ENCODE results near the gene BLACAT1.
"Not testable (repeated sequence)": the region's sequence is repeated elsewhere in the genome, so short reads cannot be mapped to it uniquely, and the experiment has no call there.

The BLACAT1 gene

DNA sequence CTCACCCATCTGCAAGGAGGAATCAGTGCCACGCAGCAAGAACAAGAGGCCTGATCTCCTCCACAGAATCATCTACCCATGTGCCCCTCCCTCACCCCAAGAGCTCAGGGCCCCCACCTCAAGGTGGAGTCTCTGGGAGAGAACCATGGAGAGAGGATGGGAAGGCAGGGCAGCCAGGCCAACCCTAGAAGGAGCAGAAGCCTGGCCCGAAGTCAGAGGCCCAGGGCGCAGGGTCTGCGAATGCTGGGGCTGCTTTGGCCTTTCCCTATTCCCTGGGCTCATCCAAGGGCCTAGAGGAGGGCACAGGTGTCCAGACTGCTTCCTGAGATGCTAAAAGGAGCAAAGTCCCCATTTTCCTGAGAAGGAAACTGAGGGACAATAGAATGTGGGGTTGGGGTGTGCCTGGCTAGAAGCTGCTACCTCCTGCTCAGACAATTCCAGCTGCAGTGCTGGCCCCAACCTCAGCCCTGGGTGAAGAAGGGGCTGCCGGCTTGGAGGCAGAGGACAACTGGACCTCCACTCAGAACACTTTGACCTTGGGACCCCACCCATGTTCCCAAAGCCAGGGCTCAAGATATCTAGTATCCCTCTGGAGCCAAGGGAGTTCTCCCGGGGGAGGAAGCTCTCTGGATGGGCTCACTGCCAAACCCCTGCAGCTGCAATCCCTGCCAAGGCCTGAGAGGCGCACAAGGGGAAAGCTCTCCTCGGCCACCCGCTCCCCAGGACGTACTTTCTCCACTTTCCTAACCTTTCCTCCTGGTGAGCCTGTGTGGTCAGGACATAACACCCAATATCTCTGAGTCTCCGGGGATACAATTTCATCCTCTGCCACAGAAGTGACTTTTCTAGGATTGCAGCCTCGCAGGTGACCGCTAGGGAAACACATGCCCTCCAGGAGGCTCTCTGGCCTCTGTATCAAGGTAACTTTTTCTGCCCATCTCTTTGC lies 17.4 kb downstream of the BLACAT1 start:
- DNase-seq = peak; percentile 50 to 60

- no peak for DNase-seq
These were observed 18.3 kb downstream of the BLACAT1 start for GRCh38 chr1:205437570-205437969.

GRCh38 chr1:205436776-205437410 lies 19.0 kb downstream of the BLACAT1 start:
- DNase-seq = peak; percentile 60 to 61

DNA sequence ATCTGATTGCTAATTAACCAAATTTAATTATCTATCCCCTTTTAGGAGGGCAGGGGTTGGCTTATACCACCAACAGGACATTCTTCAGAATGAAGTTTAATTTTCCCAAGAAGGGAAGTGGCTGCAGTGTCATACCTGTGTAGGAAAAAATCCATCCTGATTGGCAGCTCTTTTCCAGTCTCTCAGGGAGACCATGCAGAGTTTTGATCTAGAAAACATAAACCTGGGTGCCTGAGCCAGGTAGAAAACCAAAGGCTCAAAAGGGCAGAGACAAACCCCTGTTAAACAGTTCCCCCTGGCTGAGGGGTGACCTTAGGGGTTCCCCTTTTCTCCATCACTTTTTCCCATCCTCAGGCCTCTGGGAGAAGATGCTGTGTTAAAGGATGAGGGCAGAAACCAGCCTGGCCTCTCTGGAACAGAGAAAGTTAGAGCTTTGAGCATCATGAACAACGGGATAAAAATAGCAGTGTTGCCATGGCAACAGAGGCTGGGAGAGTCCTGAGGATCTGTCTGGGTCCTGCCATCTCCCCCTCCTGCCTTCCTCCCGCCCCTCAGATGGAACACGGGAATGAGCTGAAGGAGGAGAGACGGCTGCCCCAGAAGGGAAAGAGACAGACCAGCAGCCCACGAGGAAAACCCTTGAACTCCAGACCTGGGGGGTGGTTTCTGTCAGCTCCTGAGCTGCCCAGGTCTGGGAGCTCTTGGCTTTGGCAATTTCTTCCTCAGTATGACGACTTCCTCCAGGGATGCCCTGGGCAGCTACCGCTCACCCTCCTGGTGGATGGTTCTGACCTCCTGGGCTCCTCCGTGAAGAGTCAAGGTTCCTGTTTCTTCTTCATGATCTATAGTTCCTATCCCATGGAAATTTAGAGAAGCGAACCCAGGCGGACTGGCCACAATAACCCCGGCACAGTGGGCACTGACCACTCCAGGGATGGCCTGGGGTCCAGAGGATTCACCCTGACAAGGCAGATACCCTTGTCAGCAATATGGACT lies 20.0 kb downstream of the BLACAT1 start:
- DNase-seq = no peak

GRCh38 chr1:205434738-205435137 lies 21.1 kb downstream of the BLACAT1 start:
- no peak for DNase-seq

GRCh38 chr1:205432692-205433091 lies 23.2 kb downstream of the BLACAT1 start:
- DNase-seq = not testable (repeated sequence)

GRCh38 chr1:205432116-205432515 lies 23.7 kb downstream of the BLACAT1 start:
- DNase-seq = no peak

GRCh38 chr1:205430696-205431305 lies 25.0 kb downstream of the BLACAT1 start:
- peak; percentile 39 to 44 for DNase-seq

DNA sequence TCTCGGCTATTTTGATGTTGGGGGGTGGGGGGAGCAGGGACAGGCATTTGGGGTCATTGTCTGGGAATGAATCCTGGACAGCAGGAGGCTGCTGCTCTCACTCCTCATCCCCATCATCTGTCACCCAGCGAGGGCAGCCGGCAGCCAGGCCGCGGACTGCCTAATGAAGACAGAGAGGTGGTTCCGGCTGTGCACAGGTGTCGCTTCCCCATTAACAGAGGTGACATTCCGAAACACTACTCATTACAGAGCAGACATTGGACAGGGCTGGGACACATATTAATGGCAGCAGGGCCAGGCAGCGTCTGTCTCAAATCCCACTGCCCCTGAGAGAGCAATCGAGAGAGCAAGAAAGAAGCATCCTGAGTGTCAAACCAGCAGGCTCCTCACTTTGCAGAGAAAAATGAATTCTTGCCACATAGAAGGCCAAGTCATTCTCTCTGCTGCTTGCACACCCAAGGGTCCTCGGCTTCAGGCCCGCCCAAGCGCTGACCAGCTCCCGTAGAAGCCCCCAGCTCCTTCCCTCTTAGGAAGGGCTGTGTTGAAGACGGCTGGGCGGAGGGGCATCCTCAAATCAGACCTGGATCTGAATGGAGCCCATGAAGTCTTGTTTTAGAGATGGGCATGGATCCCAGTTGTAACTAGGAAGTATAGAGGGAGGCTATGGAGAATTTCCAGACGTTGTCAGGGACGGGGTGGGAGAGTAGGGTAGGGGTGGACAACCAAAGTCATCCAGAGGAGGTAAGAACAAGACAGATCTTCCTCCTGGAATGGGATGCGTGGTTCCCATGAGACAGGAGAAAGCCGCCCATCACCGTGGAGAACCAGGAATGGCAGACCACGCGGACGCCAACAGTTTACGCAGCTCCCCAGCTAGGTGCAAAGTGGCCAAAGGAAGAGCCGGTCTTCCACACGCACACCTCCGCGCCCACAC lies 25.8 kb downstream of the BLACAT1 start:
- DNase-seq = no peak

DNA sequence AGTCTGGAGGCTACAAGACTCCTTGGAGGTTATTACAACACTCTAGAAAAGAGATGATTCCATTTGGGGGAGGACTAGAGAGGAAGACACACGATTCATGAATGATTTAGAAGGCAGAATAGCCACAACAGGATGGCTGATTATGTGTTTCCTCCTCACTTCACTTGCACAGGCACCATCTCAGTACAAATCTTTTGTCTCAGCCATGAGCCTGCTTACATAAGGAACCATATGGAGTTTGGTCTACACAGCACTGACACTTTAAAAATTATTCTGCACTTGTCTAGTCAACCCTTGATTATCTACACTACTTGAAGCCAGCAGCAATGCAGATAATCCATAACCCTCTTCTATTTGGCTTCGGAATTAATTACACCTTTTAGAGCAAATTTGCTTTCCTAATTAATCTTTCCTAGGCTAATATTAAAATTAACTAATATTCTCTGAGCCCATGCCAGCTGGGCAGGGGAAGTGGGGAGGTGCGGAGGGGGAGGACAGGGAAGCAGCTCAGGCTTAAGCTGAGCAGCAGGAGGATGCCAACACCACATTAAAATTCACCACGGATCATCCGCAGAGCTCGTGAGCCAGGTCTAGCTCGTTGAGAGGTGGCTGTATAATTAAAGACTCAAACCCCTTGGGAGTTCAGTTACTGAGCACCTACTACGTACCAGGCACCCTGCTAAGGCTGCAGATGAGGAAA lies 30.8 kb downstream of the BLACAT1 start:
- DNase-seq = no peak

- no peak for DNase-seq
These were observed 31.9 kb downstream of the BLACAT1 start for GRCh38 chr1:205423814-205424399.

- no peak for DNase-seq
These were observed 32.7 kb downstream of the BLACAT1 start for GRCh38 chr1:205422993-205423642.

GRCh38 chr1:205421798-205422197 lies 34.0 kb downstream of the BLACAT1 start, which contains the start of gene LEMD1:
TSS of gene LEMD1 (minus strand) at chr1:205422056. CDS start at chr1:205420536, 1,520 bp downstream.
- DNase-seq = no peak

DNA sequence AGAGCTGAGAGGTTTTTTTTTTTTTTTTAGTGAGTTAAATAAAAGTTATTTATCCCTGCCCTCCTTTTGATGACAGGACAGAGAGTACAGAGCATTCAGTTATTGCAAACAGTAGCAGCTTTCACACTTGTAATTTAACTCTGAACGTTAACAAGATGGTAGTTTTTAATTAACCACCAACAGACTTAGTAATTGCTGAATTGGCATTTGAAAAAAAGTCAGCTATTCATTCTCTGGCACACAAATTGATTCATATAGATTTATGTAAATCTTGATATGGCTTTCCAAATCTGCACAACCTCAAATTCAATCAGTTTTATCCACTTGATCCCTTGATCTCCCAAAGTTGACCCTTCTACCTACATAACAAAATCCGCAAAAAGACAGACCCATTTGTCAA lies 34.9 kb downstream of the BLACAT1 start:
- DNase-seq = no peak

GRCh38 chr1:205417870-205418635 lies 37.8 kb downstream of the BLACAT1 start:
- DNase-seq = no peak

- no peak for DNase-seq
These were observed 39.5 kb downstream of the BLACAT1 start for GRCh38 chr1:205416322-205416721.

DNA sequence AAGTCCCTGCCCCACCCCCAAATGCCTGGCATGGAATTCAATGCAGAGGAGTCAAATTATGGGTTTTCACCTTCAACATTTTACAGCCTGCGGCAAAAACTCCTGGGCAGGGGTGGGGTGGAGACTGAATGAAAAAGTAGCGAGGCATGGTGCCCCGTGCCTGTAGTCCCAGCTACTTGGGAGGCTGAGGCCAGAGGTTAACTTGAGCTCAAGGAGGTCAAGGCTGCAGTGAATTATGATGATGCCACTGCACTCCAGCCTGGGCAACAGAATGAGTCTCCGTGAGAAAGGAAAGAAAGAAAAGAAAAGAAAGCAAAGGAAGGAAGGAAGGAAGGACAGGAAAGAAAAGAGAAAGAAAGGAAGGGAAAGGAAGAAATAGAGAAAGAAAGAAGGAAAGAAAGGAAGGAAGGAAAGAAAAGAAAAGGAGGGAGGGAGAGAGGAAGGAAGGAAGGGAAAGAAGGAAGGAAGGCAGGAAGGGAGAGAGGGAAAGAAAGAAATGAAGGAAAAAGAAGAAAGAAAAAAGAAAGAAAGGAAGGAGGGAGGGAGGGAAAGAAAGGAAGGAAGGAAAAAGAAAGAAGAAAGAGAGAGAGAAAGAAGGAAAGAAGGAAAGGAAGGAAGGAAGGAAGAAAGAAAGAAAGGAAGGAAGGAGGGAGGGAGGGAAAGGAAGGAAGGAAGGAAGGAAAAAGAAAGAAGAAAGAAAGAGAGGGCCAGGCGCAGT lies 45.1 kb downstream of the BLACAT1 start:
- DNase-seq = no peak

GRCh38 chr1:205407970-205408369 lies 47.9 kb downstream of the BLACAT1 start:
- DNase-seq = no peak
